NCI-H2196 treated with DMSO at 0.1 percent for 48 hours (cell line): ENCODE results near the gene JARID2.

Source experiments
- DNase-seq: peaks from one replicate; lab custom pipeline; 2025; ENCODE audit not compliant: unreplicated experiment; lab: John Stamatoyannopoulos, UW

Gene JARID2

DNA sequence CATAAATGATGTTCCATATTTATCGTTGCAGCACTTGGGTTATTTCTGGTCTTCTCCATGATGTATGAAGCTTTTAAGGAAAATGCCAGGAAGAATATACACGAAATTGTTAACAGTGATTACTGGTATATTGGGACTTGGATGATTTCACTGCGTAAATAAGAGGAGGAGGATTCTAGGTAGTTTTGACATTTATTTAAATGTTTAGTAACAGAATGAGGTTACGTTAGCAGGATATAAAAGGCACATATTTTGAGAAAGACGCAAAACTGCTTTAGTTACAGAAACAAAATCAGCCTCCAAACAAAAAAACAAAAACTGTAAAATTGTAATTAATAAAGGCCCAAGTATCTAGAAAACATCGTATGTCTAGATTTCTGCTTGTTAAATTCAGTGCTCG, 147.7 kb downstream of the JARID2 start:
- no peak for DNase-seq

DNA sequence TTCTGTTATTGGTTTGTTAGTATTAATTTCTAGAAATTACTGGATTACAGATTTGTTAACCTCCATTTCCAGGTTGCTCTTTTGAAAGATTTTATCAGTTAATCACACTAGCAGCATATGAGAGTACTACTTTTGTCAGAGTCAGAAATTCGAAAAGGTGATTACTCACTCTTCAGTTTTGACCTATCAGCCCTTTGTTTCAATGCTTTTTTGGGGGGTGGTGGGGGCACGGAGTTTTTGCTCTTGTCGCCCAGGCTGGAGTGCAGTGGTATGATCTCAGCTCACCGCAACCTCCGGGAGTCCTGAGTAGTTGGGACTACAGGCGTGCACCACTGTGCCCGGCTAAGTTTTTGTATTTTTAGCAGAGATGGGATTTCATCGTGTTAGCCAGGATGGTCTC, 149.2 kb downstream of the JARID2 start:
- DNase-seq: no peak

- no peak for DNase-seq
Measured at GRCh38 chr6:15396808-15397207, 150.9 kb downstream of the JARID2 start.

DNA sequence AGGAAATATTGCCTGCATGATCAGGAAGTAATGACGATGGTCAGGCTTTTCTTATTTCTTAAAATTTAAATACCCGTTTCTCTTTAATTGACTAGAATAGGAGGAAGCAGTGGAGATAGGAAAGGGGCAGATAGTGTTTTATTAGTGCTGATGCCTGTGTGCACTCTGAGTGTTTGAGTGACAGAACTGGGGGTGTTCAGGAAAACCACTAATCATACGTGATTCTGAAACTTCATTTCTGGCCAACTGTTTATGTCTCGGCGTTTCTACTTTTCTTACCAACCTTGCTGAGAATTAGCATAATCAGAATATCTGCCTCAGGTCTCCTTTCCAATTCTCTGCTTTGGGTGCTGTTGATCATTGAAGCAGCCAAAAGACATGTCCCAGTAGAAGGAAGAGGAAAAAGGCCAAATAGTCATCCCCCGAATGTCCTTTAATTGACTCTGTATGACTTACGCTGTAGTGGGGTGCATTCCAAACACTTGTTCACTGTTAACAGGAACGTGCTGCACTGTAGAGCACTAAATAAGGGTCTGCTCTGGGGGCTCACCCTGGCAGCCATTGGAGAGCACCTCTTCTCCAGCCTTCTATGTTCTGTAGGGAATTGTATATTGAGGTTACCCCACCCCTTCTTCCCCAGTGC, 152.9 kb downstream of the JARID2 start:
- no peak for DNase-seq

GRCh38 chr6:15399641-15400470, 154.0 kb downstream of the JARID2 start:
- peak; percentile 76 for DNase-seq

GRCh38 chr6:15400572-15401004, 154.7 kb downstream of the JARID2 start:
- peak; percentile 71 for DNase-seq

- no peak for DNase-seq
Measured at GRCh38 chr6:15401120-15401519, 155.3 kb downstream of the JARID2 start.

DNA sequence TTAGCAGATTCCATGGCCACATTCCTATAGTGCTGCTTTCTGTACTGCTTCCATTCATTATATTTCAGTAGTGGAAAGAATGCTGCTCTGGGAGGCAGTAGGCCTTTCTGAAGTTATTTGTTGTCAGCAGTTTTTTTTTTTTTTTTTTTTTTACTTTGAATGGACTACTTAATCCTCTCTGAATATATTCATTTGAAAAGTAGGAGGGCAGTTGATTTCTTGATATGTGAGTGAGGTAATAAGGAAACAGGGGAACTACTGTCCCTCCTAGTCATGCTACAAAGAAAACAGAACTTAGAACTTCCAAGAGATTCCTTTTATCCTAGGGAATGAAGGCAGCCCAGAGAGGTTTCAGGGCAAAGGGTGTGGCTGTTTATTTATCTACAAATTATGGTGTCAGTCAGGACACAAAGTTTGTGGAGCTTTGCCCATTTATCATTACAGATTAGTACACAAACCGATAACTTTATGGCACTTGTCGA, 155.9 kb downstream of the JARID2 start:
- no peak for DNase-seq

DNA sequence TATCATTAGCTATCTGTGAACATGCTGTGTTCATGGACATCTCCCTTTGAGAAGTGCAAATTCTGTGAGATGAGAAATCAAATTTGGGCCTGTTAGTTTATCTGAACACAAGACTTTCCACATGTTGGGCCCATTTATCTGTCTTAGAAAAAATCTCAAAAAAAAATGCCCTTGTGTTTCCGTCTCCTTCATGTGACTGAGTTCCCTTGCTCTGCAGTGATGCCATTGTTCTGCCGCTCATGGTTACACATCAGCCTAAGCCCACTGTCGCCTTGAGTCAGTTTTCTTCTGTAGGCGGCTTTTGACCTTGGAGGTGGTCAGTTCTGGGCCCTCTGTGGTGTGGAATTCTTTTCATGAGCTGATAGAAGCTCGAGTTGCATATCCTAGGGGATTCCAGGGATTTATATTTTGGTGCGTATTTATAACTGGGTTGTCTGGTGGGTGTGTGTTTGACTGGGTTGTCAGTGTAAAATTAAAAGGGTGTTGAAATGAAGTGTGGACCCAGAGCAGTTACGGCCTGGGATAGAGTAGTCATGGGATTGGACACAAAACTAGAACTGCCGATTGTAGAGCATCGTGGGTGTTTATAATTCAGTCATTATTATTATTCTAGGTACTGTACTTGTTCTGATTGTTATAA, 156.7 kb downstream of the JARID2 start:
- no peak for DNase-seq

DNA sequence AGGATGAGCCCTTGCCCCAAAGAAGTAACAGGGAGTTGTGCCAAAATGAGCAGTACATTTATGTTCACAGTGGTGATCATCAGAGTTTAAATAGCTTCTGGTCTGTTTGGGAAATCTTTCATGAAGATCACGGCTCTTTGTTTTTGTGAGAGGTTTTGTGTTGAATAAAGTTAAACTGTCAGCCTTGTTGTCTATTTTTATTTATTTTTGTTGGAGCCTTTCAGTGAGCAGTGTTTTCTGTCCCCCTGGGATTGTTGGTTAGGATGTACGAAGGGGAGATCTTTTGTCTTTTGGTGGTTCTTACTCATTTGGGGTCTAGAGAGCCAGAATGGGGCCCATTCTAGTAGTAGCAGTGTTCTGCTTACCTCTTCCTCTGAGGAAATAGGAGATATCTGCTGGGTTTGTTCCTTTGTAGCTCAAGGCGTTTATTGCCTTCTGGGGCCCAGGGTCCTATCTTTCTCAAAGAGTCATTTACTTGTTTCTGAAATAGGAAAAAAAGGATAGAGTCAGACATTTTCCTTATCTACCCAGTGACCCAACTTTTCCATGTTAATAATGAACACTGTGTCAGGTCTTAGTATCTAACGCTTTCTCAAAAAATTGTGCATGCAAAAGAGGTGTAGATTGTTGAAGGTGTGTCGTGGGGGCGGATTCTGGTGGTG, 157.4 kb downstream of the JARID2 start:
- DNase-seq: no peak

GRCh38 chr6:15404685-15404980, 158.8 kb downstream of the JARID2 start:
- no peak for DNase-seq

DNA sequence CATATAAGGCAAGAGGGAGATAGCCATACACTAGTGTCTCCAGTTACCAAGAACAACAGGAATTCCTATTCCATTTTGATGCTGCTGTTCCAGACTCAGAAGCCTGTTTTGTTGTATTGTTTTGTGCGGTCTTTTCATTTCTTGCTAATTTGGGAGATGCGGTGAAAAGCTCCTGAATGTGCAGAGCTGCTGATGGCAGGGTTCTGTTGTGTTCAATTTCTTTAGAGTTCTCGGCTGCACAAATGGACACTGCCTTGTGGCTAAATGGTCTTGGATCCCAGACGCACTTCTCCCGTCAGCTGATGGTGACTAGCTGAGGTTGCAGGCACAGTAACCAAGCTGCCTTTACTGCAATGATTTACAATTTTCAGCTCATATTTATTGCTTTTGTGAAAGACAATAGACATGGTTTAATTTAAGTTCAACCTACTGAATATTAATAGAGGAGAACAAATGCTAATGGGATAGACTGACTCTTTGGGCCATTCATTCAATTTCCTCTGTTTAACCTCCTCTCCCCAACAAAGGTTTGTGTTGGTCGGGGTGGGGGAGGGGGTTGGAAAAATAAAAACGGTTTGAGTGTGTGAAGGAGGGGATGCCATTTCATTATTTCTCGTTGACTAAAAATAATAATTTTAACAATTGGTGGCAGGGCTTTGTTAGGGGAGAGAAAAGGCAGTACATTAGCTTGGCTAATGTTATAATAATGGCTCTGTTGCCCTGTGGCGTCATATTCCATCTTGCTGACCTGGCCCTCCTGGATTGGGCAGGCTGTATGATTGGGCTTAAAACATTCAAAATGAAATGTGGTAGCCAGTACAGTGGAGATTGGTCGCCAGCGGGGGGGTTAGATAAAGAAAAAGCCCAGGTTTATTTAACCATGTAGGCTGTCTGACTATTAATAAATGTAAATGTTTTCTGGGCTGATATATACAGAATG, 159.5 kb downstream of the JARID2 start:
- DNase-seq: no peak

DNA sequence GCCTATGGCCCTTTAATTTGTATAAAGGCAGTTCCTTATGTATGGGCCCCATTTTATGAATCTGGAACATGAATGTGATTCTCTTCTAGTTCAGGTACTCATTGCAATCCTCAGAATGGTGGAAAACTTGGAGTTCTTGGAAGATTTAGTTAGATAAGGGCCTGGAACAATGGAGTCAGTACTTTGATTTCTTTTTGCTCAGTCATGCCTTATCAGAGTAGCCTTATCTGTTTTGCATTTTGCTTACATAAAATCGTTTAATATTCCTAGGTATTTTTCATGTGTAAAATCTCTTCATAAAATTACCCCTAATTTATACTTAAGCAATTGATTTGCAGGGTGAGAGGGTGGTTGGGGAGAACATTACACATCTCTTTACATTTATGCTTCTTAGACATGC, 160.6 kb downstream of the JARID2 start:
- no peak for DNase-seq

DNA sequence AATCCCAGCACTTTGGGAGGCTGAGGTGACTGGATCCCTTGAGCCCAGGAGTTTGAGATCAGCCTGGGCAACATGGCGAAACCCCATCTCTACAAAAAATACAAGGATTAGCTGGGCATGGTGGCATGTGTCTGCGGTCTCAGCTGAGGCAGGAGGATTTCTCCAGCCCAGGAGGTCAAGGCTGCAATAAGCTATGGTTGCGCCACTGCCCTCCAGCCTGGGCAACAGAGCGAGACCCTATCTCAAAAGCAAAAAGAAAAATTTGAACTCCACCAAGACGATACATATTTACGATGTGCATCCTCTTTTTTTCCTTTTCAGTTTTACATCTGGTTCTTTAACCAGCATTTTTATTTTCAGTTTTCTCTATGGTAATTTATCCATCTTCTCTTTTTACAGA, 162.1 kb downstream of the JARID2 start:
- DNase-seq: no peak

DNA sequence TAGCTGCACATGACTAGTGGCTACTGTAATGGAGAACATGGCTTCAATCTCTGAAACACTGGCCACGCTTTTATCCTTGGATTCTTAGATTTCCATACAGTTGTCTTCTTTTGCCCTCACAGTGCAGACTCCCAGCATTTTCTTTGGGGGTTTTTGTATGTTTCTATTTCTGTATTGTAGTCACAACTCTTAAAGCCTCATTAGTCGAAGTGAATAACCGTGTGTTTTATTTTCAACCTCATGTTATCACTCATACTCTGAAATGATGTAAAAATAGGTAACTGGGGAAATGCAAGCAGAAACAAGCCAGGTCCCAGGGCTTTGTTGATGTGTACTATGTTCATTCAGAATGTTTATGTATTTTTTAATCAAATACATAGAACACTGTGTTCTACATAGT, 162.9 kb downstream of the JARID2 start:
- DNase-seq: no peak

- no peak for DNase-seq
Measured at GRCh38 chr6:15409301-15410125, 163.6 kb downstream of the JARID2 start.

DNA sequence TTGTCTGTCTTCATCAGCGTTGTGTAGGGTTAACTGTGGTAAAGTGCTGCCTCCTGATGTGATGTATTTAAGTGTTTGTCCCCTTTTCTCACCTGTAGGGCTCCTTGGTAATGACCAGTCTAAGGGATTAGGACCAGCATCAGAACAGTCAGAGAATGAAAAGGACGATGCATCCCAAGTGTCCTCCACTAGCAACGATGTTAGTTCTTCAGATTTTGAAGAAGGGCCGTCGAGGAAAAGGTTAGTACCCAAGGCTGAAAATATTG, 164.2 kb downstream of the JARID2 start:
- DNase-seq: no peak

DNA sequence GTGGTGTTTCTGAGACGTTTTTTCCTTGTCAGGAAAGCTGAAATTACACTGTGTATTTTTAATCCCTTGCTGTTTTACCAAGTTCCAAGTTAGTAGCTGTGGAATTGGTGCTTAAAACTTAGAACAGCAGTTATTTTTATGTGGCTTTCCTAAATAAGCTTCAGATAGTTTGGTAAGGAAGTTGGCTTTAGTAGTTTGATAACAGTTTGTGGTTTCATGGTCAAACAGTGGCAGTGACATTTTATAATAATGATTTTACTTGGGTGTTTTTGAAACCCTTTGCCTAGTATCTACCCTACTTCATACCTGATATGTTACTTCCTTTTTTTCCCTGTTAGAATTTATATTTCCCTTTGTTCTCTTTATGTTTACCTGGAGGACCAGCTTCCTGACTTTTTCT, 164.9 kb downstream of the JARID2 start:
- no peak for DNase-seq

DNA sequence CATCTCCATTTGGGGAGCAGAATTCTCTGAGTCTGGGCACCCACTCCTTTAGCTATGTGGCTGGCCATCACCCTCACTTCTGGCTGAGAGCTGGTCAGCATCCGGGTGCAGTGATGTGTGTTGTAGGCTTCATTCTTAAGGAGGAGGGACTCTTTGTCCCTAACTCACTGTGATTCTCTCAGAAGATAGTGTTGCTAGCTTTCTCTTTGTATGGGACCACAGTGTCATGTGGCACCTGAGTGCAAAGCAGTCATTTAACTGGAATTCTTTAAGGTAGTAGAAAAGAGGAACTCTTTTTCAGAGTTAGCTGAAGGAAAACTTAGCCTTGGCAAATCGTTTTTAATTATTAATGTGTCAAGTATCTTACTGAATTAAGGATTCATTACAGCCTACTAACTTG, 165.9 kb downstream of the JARID2 start:
- DNase-seq: no peak

GRCh38 chr6:15412767-15413166, 166.9 kb downstream of the JARID2 start:
- DNase-seq: no peak
